Measurements from ENCODE around the gene PRPF40A.
A peak's percentile ranks its signal among the peaks of the same experiment; 100 is the strongest.
"Not testable (repeated sequence)": the region's sequence is repeated elsewhere in the genome, so short reads cannot be mapped to it uniquely, and the experiment has no call there.

The PRPF40A gene

DNA sequence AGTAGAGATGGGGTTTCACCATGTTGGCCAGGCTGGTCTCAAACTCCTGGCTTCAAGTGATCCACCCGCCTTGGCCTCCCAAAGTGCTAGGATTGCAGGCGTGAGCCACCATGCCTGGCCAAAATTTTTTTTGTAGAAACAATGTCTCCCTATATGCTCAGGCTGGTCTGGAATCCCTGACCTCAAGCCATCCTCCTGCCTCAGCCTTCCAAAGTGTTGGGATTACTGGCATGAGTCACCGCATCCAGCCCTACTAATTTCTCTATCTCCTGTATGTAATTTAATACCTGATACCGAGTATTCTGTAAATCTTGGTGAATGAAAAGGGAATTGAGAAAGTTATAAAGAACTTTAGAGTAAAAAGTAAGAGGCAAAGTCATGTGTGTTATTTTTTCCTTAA lies 30.5 kb upstream of the PRPF40A start:
- not testable (repeated sequence) for H4K8ac ChIP-seq (ENCODE audit: low read length); H2BK120ac ChIP-seq (ENCODE audit: low read depth, low read length); H2BK12ac ChIP-seq (ENCODE audit: low read length in 2 of 2); H3K4ac ChIP-seq (ENCODE audit: low read depth in 1 of 2, low read length in 2 of 2); H3K23ac ChIP-seq (ENCODE audit: low read length in 2 of 2); DNase-seq; H4K91ac ChIP-seq (ENCODE audit: low read length); H2BK5ac ChIP-seq (ENCODE audit: low read depth, low read length, poor library complexity, severe bottlenecking); H2AFZ ChIP-seq (ENCODE audit: low read depth, low read length); H3K27ac ChIP-seq (ENCODE audit: low read length, poor library complexity, severe bottlenecking); H3K18ac ChIP-seq (ENCODE audit: low read depth in 1 of 2, low read length in 2 of 2); H3K9me3 ChIP-seq (ENCODE audit: control insufficient read depth, low read length); H3K27me3 ChIP-seq (ENCODE audit: control insufficient read depth in 1 of 2, insufficient read depth in 1 of 2, low read length in 2 of 2); H2AK5ac ChIP-seq (ENCODE audit: low read length, severe bottlenecking); H3K4me3 ChIP-seq (ENCODE audit: insufficient read depth in 1 of 2, low read depth in 1 of 2, low read length in 2 of 2); H3K4me2 ChIP-seq (ENCODE audit: low read length, poor library complexity, severe bottlenecking); H2BK15ac ChIP-seq (ENCODE audit: low read depth, poor library complexity, severe bottlenecking); H3K14ac ChIP-seq (ENCODE audit: low read length in 2 of 2); H3K9ac ChIP-seq (ENCODE audit: low read length); H3K4me1 ChIP-seq (ENCODE audit: control insufficient read depth, insufficient read depth, low read depth, low read length)
- H3K79me1 ChIP-seq (replicated peaks; ENCODE audit: low read length, poor library complexity, severe bottlenecking): peaks cover 27% of the 10 kb centered on the region
- WGBS: 93% methylated on average over 3 of the region's 4 CpGs
- peaks cover 7 to 49% of the 10 kb centered on the region in 2 experiments for H3K36me3 ChIP-seq (ENCODE audit: control insufficient read depth in 1 of 2, insufficient read depth in 2 of 2, low read depth in 1 of 2, low read length in 2 of 2)

DNA sequence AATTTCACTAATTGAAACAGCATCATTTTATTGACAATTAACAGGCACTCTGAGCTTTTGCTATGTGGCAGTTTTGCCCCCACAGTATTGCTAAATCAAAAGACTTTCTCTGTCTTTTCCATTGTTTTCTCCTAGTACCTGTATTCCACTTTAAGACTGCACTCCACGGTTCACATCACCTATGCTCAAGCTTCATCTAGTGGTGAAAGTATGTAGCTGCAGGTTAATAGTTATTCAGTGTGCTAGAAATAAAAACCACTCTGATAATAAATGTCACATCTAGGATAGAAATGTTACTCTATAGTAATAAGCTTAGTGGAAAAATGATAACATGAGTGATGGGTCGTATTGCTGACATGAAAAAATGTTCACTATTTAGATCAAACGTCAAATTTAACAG lies 25.7 kb upstream of the PRPF40A start:
- no peak overlapping the region for H2BK5ac ChIP-seq (ENCODE audit: low read depth, low read length, poor library complexity, severe bottlenecking)
- no peak overlapping the region for H2AK5ac ChIP-seq (ENCODE audit: low read length, severe bottlenecking)
- no peak overlapping the region for H4K91ac ChIP-seq (ENCODE audit: low read length)
- no peak overlapping the region for H2AFZ ChIP-seq (ENCODE audit: low read depth, low read length)
- H3K9ac ChIP-seq (ENCODE audit: low read length): no peak overlapping the region
- H2BK120ac ChIP-seq (ENCODE audit: low read depth, low read length): no peak overlapping the region
- H3K27me3 ChIP-seq (ENCODE audit: control insufficient read depth in 1 of 2, insufficient read depth in 1 of 2, low read length in 2 of 2): no peaks in the 10 kb centered on the region
- no peak for DNase-seq
- no peak overlapping the region for H2BK15ac ChIP-seq (ENCODE audit: low read depth, poor library complexity, severe bottlenecking)
- H3K4me2 ChIP-seq (ENCODE audit: low read length, poor library complexity, severe bottlenecking): no peak overlapping the region
- no peak overlapping the region for H3K4me3 ChIP-seq (ENCODE audit: insufficient read depth in 1 of 2, low read depth in 1 of 2, low read length in 2 of 2)
- H3K4ac ChIP-seq (ENCODE audit: low read depth in 1 of 2, low read length in 2 of 2): no peak overlapping the region
- H3K23ac ChIP-seq (ENCODE audit: low read length in 2 of 2): no peak overlapping the region
- H4K8ac ChIP-seq (ENCODE audit: low read length): no peak overlapping the region
- H2BK12ac ChIP-seq (ENCODE audit: low read length in 2 of 2): no peak overlapping the region
- H3K36me3 ChIP-seq (ENCODE audit: control insufficient read depth in 1 of 2, insufficient read depth in 2 of 2, low read depth in 1 of 2, low read length in 2 of 2): peaks cover 10 to 44% of the 10 kb centered on the region in 2 experiments
- peaks cover 4% of the 10 kb centered on the region for H3K4me1 ChIP-seq (ENCODE audit: control insufficient read depth, insufficient read depth, low read depth, low read length)
- H3K27ac ChIP-seq (ENCODE audit: low read length, poor library complexity, severe bottlenecking): no peak overlapping the region
- no peak overlapping the region for H3K18ac ChIP-seq (ENCODE audit: low read depth in 1 of 2, low read length in 2 of 2)
- H3K14ac ChIP-seq (ENCODE audit: low read length in 2 of 2): no peak overlapping the region
- no CpG with 5 or more reads among the region's 3 CpGs for WGBS
- H3K9me3 ChIP-seq (ENCODE audit: control insufficient read depth, low read length): no peaks in the 10 kb centered on the region
- H3K79me1 ChIP-seq (replicated peaks; ENCODE audit: low read length, poor library complexity, severe bottlenecking): peaks cover 22% of the 10 kb centered on the region

DNA sequence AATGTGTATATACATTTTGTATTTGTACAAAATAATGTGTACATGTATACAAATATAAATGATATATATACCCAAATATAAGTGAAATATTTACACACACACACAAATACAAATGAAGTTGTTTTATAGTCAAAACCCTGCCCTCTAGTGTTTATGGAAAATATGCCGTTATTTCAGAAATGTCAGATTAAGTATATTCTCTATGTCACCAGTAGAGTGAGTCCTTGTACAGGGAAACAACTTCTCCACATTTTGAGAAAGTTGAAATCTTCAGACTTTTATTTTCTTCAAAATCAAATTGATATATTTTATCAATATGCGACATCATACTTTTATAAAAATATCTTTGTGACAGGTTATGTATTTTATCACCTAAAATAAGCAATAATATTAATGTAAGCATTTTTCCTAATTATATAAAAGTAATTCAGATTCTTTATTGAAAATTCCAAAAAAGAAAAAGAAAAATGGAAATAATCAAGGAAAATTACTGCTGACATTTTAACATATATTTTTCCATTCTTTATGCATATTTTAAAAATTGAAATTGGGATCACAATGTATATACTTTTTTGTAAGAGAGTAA lies 23.6 kb upstream of the PRPF40A start:
- no peak overlapping the region for H3K27ac ChIP-seq (ENCODE audit: low read length, poor library complexity, severe bottlenecking)
- peaks cover 12% of the 10 kb centered on the region for H3K79me1 ChIP-seq (replicated peaks; ENCODE audit: low read length, poor library complexity, severe bottlenecking)
- no peak overlapping the region for H2AK5ac ChIP-seq (ENCODE audit: low read length, severe bottlenecking)
- H3K4me3 ChIP-seq (ENCODE audit: insufficient read depth in 1 of 2, low read depth in 1 of 2, low read length in 2 of 2): no peak overlapping the region
- DNase-seq: peak; percentile 74
- no peak overlapping the region for H2AFZ ChIP-seq (ENCODE audit: low read depth, low read length)
- H3K14ac ChIP-seq (ENCODE audit: low read length in 2 of 2): no peak overlapping the region
- no peak overlapping the region for H3K18ac ChIP-seq (ENCODE audit: low read depth in 1 of 2, low read length in 2 of 2)
- no peak overlapping the region for H3K9ac ChIP-seq (ENCODE audit: low read length)
- no peaks in the 10 kb centered on the region for H3K4me1 ChIP-seq (ENCODE audit: control insufficient read depth, insufficient read depth, low read depth, low read length)
- no peak overlapping the region for H2BK15ac ChIP-seq (ENCODE audit: low read depth, poor library complexity, severe bottlenecking)
- no peak overlapping the region for H3K23ac ChIP-seq (ENCODE audit: low read length in 2 of 2)
- no CpG with 5 or more reads among the region's 2 CpGs for WGBS
- no peak overlapping the region for H4K91ac ChIP-seq (ENCODE audit: low read length)
- H3K9me3 ChIP-seq (ENCODE audit: control insufficient read depth, low read length): no peaks in the 10 kb centered on the region
- no peak overlapping the region for H2BK5ac ChIP-seq (ENCODE audit: low read depth, low read length, poor library complexity, severe bottlenecking)
- H3K36me3 ChIP-seq (ENCODE audit: control insufficient read depth in 1 of 2, insufficient read depth in 2 of 2, low read depth in 1 of 2, low read length in 2 of 2): peaks cover 5 to 59% of the 10 kb centered on the region in 2 experiments
- no peak overlapping the region for H3K4me2 ChIP-seq (ENCODE audit: low read length, poor library complexity, severe bottlenecking)
- H2BK120ac ChIP-seq (ENCODE audit: low read depth, low read length): no peak overlapping the region
- no peak overlapping the region for H3K4ac ChIP-seq (ENCODE audit: low read depth in 1 of 2, low read length in 2 of 2)
- H2BK12ac ChIP-seq (ENCODE audit: low read length in 2 of 2): no peak overlapping the region
- no peaks in the 10 kb centered on the region for H3K27me3 ChIP-seq (ENCODE audit: control insufficient read depth in 1 of 2, insufficient read depth in 1 of 2, low read length in 2 of 2)
- H4K8ac ChIP-seq (ENCODE audit: low read length): no peak overlapping the region

DNA sequence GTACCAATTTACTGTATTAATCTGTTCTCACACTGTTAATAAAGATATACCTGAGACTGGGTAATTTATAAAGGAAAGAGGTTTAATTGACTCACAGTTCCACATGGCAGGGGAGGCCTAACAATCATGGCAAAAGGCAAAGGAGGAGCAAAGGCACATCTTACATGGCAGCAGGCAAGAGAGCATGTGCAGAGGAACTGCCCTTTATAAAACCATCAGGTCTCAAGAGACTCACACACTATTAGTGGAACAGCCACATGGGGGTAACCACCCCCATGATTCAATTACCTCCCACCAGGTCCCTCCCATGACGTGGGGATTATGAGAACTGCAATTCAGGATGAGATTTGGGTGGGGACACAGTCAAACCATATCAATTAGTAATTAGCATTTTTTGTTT lies 22.4 kb upstream of the PRPF40A start:
- not testable (repeated sequence) for H3K18ac ChIP-seq (ENCODE audit: low read depth in 1 of 2, low read length in 2 of 2); H2AK5ac ChIP-seq (ENCODE audit: low read length, severe bottlenecking); H3K9me3 ChIP-seq (ENCODE audit: control insufficient read depth, low read length); H3K4me3 ChIP-seq (ENCODE audit: insufficient read depth in 1 of 2, low read depth in 1 of 2, low read length in 2 of 2); H2BK15ac ChIP-seq (ENCODE audit: low read depth, poor library complexity, severe bottlenecking); H4K91ac ChIP-seq (ENCODE audit: low read length); H3K27ac ChIP-seq (ENCODE audit: low read length, poor library complexity, severe bottlenecking); H2BK120ac ChIP-seq (ENCODE audit: low read depth, low read length); H3K4me1 ChIP-seq (ENCODE audit: control insufficient read depth, insufficient read depth, low read depth, low read length); H2AFZ ChIP-seq (ENCODE audit: low read depth, low read length); H2BK12ac ChIP-seq (ENCODE audit: low read length in 2 of 2); H3K4ac ChIP-seq (ENCODE audit: low read depth in 1 of 2, low read length in 2 of 2); H3K79me1 ChIP-seq (replicated peaks; ENCODE audit: low read length, poor library complexity, severe bottlenecking); H3K27me3 ChIP-seq (ENCODE audit: control insufficient read depth in 1 of 2, insufficient read depth in 1 of 2, low read length in 2 of 2); H3K14ac ChIP-seq (ENCODE audit: low read length in 2 of 2); H3K9ac ChIP-seq (ENCODE audit: low read length); DNase-seq; H3K4me2 ChIP-seq (ENCODE audit: low read length, poor library complexity, severe bottlenecking); H4K8ac ChIP-seq (ENCODE audit: low read length); H2BK5ac ChIP-seq (ENCODE audit: low read depth, low read length, poor library complexity, severe bottlenecking); H3K23ac ChIP-seq (ENCODE audit: low read length in 2 of 2)
- H3K36me3 ChIP-seq (ENCODE audit: control insufficient read depth in 1 of 2, insufficient read depth in 2 of 2, low read depth in 1 of 2, low read length in 2 of 2): peaks cover 5 to 61% of the 10 kb centered on the region in 2 experiments
- no CpG with 5 or more reads among the region's 1 CpG for WGBS
